ENCODE data around the gene GNG14.
"Not testable (repeated sequence)": the region's sequence is repeated elsewhere in the genome, so short reads cannot be mapped to it uniquely, and the experiment has no call there.

Gene GNG14

DNA sequence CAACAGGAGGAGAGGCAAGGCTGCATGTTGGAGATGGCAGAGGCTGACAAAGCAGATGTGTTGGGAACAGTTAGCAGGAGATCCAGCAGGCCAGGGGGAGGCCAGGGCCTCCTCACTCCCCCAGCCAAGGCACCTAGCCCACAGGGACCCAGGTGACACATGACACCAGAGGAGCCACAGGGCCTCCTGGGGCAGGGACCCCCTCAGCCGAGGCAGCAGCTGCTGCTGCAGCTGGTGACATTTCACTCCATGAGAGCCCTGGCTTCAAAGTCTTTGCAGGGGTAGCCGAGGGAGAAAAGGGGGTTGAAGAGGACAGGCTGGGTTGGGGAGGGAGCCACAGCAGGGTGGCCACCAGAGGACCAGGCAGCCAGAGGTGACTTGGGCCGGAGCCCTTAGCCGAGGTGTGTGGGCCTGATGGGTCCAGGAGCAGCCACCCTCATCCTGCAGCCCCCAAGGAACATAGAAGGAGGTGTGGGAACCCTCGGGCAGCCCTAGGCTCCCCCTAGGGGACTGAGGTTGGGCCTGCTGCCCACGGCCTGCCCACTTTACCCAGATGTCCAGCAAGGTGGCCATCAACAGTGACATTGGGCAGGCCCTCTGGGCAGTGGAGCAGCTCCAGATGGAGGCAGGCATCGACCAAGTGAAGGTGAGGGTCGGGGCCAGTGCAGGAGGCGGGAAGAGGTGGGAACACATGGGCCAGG lies at the start of gene GNG14:
GNG14 (plus strand) TSS at position 503 of the 701 bp plus-strand sequence; CDS start at position 554, 51 bp downstream.
- DNase-seq: no peak

DNA sequence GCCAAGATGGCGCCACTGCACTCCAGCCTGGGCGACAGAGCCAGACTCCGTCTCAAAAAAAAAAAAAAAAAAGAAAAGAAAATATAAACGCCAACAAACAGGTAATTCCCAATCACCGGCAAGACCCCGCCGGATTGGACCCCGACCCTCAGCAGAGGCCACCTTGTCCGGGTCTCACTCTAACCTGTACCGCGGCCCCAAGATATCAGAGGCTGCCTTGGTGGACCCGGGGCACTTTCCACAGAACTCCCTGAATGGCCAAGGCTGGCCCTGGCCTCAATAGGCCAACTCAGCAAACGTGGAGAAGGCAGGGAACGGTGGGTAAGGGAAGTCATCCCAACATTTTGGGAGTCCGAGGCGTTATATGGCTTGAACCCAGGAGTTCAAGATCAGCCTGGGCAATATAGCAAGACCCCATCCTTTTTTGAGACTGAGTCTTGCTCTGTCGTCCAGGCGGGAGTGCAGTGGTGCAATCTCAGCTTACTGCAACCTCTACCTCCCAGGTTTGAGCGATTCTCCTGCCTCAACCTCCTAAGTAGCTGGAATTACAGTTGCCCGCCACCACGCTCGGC lies 49.1 kb upstream of the GNG14 start:
- DNase-seq: no peak

DNA sequence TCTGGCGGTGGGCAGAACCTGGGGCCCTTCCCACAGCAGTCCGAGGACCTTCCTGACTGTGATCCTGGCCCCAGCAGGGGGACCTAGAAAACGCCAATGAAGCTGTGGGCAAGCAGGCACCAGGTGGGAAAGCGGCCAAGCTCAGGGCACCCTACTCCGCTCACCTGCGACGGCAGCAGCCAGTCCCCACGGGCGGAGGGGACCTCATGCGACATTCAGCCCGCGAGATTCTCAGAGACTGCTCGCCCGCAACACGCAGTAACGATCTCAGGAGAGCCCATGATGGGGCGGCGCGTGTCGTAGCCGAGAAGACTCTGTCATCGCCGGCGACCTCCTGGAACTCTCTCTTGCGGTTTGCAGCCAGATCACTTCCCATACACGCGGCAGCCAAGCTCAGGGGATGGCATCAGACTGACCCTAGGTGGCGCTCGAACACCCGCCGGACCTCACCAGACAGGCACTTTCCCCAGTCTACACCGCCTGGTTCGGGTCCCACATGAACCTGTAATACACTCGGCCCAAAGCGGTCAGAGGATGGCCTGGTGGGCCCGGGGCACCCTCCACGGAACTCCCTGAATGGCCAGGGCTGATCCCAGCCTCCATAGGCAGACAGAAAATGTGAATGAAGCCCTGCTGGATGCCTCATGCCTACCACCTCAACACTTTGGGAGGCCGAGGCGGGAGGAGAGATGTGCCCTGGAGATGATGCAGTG lies 47.7 kb upstream of the GNG14 start:
- DNase-seq: peak; percentile 88

- DNase-seq: no peak
Measured at GRCh38 chr19:12641456-12641855, 46.3 kb upstream of the GNG14 start.

GRCh38 chr19:12642506-12642905 lies 45.3 kb upstream of the GNG14 start:
- DNase-seq: no peak

DNA sequence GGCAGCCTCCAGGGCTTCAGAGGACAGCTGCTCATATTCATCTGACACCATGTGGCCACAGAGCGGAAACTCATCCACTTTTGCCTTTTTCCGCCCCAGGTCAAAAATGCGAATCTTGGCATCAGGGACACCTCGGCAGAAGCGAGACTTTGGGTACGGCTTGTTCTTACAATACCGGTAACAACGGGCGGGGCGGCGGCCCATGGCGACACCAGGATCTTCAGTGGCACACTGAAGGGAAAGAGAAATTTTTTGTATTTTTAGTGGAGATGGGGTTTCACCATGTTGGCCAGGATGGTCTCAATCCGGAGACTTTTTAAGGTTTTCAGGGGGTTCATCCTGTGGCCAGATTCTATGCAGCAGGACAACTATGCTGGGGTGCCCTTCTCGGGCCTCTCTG lies 44.1 kb upstream of the GNG14 start:
- not testable (repeated sequence) for DNase-seq

DNA sequence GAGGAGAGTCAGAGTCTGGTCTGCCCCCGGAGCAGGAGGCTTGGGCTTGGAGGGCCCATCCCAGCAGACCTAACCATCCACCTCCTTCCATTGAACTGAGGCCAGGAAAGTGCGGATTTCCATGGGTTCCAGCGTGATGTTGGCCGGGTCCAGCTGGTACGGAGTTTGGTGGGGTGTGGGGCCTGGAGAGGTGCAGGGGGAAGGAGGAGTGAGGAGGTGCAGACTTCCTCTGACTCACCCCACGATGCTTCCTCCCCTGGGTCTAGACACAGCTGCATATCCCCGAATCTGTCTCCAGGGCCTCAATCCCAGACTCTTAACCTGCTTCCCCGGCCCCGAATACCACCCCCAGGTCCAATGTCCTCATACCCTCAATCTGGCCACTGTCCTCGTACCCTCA lies 41.2 kb upstream of the GNG14 start:
- DNase-seq: no peak

DNA sequence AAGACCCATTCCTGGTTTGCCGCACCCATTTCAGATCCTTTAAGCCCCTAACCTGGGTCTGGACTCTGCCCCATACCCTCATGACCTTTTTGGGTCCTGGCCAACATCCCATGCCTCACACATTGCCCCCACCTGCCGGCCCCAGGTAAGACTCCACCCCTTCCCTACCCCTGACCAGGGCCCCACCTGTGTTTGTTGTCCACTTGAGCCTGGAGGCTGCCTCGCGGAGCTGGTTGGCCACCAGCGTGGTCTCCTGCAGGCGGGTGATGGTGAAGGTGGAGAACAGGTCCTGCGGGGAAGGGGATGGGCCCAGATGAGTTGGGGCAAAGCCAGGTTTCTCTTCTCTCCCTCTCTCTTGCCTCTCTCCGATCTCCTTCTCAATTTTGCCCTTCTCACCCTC lies 40.8 kb upstream of the GNG14 start:
- no peak for DNase-seq

DNA sequence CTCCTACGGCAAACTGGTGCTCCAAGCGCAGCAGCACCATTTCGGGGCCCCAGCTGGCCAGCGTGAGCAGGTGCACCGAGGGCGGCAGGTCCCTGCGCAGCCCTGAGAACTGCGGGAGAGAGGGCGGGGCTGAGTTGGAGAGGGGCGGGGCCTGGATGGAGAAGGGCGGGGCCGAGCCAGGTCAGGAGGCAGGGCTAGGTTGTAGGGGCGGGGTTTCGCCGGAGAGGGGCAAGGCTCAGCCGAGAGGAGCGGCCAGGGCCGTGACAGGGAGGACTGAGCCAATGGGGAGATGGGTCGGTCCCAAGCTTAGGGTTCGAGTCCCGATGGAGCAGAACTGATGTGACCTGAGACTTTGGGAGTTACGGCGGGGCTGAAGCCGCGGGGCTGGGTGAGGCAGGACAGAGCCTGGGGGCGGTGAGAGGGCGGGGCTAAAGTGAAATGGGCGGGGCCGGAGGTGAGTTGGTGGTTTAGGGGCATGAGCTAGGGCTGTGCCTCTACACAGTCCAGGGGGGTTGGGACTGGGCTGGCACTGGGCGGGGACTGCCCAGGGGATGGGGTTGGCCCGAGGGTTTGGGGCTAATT lies 40.2 kb upstream of the GNG14 start:
- DNase-seq: peak; percentile 39

- DNase-seq: no peak
Measured at GRCh38 chr19:12648088-12648487, 39.7 kb upstream of the GNG14 start.

- DNase-seq: no peak
Measured at GRCh38 chr19:12649941-12650340, 37.9 kb upstream of the GNG14 start.

GRCh38 chr19:12652219-12652618 lies 35.6 kb upstream of the GNG14 start:
- no peak for DNase-seq

- DNase-seq: no peak
Measured at GRCh38 chr19:12655546-12655945, 32.3 kb upstream of the GNG14 start.

DNA sequence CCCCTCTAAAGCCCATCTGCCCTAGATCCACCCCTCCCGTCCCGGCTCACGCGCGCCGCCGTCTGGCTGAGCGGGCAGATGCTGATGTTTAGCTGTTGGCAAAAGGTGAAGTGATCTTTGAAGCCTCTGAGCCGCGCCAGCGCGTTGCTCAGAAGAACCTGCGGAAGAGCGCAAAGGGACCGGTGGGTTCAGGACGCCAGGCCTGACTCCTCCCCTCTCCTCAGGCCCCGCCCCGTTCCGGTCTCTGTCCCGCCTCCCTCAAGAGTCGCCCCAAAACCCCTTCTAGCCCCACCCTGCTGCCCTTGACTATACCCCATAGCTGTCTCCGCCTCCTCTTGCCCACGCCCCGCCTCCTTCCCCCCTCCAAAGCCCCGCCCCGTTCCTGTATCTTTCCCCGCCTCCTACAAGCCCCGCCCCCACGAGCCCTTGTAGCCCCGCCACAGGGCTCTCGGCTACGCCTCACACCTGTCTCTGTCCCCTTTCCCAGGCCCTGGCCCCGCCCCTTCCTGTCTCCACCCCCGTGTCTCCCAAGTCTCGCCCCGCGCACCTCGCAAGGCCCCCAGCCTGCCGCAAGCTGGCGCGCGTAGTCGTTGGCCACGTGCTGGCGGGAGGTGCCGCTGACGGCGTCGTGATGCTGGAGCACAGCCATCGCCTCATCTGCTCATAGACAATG lies 30.8 kb upstream of the GNG14 start:
- no peak for DNase-seq

DNA sequence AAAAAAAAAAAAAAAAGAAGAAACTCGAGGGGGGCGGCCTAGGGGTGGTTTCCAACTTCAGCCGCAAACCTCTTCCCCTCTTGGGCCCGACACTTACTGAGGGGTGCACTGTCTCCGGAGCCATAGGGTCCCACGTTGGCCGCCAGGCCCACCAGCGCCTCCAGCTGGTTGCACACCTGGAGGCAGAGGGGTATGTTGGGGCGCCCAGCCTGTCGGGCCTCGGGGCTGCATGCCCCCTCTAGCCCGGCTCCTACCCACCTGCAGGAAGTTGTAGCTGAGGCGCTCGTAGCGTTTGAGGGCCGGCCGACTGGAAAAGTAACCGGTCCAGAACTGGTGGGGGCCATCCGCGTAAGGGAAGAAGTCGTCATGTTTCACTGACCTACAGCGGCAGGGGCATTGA lies 29.8 kb upstream of the GNG14 start:
- DNase-seq: no peak

DNA sequence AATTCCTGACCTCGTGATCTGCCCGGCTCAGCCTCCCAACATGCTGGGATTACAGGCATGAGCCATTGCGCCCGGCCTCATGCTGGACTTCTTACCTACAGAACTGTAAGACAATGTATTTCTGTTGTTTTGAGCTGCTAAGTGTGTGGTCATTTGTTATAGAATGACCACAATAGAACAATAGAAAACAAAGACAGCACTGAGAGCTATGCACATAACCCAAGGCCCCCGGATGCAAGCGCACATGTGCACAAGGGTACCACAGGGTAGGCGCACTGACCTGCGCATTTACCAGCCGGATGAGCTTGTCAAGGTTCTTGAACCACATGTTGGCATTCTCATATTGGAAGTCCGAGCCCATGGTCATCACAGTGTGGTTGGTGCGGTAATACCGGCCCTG lies 26.8 kb upstream of the GNG14 start:
- DNase-seq: no peak

GRCh38 chr19:12664406-12665280 lies 23.2 kb upstream of the GNG14 start:
- no peak for DNase-seq

DNA sequence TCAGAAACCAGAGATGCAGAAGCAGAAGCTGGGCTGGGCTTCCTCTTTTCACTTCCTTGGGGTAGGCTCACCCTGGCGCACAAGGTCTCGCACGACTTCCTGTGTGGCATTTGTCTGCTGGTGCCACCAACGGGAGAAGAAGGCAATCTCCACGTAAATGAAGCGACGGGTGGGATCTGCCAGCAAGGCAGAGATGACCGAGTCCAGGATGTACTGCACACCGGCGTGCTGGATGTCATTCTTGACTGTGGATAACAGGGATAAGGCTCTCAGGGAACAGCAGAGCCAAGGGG lies 22.6 kb upstream of the GNG14 start:
- peak; percentile 68 for DNase-seq

DNA sequence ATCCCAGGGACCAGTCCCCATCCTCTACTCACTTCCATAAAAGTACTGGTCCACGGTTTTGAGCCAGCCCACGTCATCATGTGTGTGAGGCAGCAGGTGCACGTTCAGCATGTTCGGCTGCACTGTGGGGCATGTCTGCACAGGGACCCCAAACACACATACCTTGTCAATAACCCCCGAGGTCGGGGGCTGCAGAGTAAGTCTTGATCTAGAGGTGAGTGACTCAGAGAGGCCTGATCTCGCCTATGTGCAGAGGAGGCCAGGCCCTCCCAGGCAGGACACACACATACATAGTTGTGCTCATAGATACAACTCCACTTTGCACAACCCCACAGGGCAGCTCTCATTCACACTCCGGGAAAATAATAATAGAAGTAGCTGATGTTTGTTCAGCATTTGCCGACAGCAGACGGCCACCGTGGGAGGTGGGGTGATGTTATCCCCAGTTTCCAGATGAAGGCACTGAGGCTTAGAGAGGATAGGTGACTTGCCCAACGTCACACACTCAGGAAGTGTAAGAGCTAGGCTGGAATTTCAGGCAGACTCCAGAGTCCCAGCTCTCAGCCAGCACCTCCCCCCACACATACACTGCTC lies 22.0 kb upstream of the GNG14 start:
- no peak for DNase-seq

- peak; percentile 81 for DNase-seq
Measured at GRCh38 chr19:12666265-12667048, 21.3 kb upstream of the GNG14 start, which contains the start of the genes MAN2B1 and WDR83. MAN2B1 (minus strand) TSS chr19:12666742; CDS start chr19:12666701, 41 bp downstream. WDR83 (plus strand) TSS chr19:12666807; CDS start chr19:12669791, 2,984 bp downstream.

GRCh38 chr19:12667731-12668302 lies 20.0 kb upstream of the GNG14 start:
- DNase-seq: no peak
